Measurements from ENCODE around the gene GDF2.

- no peak for TF ChIP-seq POLR2AphosphoS5 (IDR thresholded peaks at IDR 0.05; ENCODE audit: low read depth)
- no peak for TF ChIP-seq CTCF (IDR thresholded peaks at IDR 0.05; ENCODE audit: insufficient read depth, low read length)
- TF ChIP-seq SPI1 (IDR thresholded peaks at IDR 0.05; ENCODE audit: borderline replicate concordance, low read depth), result no peak
These were observed 27.3 kb downstream of the GDF2 start for GRCh38 chr10:47349516-47349915.
